ENCODE measurements around the gene CEP68.

Gene CEP68

GRCh38 chr2:65061146-65061909, 5.1 kb downstream of the CEP68 start:
- peak; percentile 15 for DNase-seq

- DNase-seq, result peak; percentile 11
Observed at GRCh38 chr2:65061910-65062339, 5.7 kb downstream of the CEP68 start.

- DNase-seq, result peak; percentile 14
Observed at GRCh38 chr2:65062843-65063825, 6.9 kb downstream of the CEP68 start.

- peak; percentile 70 for DNase-seq
Observed at GRCh38 chr2:65064728-65065552, 8.7 kb downstream of the CEP68 start.

GRCh38 chr2:65067806-65068553, 11.8 kb downstream of the CEP68 start:
- DNase-seq, result no peak

- peak; percentile 15 for DNase-seq
Observed at GRCh38 chr2:65069439-65069824, 13.2 kb downstream of the CEP68 start.

GRCh38 chr2:65070172-65070830, 14.1 kb downstream of the CEP68 start:
- DNase-seq, result peak; percentile 18

GRCh38 chr2:65070856-65071255, 14.6 kb downstream of the CEP68 start:
- DNase-seq, result no peak

GRCh38 chr2:65071499-65072180, 15.4 kb downstream of the CEP68 start:
- DNase-seq, result peak; percentile 27

- DNase-seq, result peak; percentile 17
Observed at GRCh38 chr2:65072181-65072970, 16.2 kb downstream of the CEP68 start.

- DNase-seq, result peak; percentile 19
Observed at GRCh38 chr2:65073879-65074565, 17.8 kb downstream of the CEP68 start.

- no peak for DNase-seq
Observed at GRCh38 chr2:65075176-65075575, 19.0 kb downstream of the CEP68 start.

GRCh38 chr2:65075605-65076344, 19.6 kb downstream of the CEP68 start:
- DNase-seq, result peak; percentile 35

- DNase-seq, result no peak
Observed at GRCh38 chr2:65076345-65076710, 20.1 kb downstream of the CEP68 start.

GRCh38 chr2:65077898-65078297, 21.7 kb downstream of the CEP68 start:
- DNase-seq, result no peak

GRCh38 chr2:65079017-65079416, 22.8 kb downstream of the CEP68 start:
- no peak for DNase-seq

- no peak for DNase-seq
Observed at GRCh38 chr2:65081232-65081685, 25.0 kb downstream of the CEP68 start.

GRCh38 chr2:65085148-65085547, 28.9 kb downstream of the CEP68 start:
- DNase-seq, result no peak

- DNase-seq, result no peak
Observed at GRCh38 chr2:65092791-65093190, 36.6 kb downstream of the CEP68 start.
